Stimulated activated naive CD8-positive, alpha-beta T cell treated with anti-CD3 and anti-CD28 coated beads, Interleukin-15, amount 100 ng/mL, for 72 hours (primary cell): Measurements from ENCODE around the gene PIK3R6.

Source experiments
- ATAC-seq: fragments of 150-1000 bp; cut with Tn5 transposase; 2 replicates; pipeline ENCODE4 v1.10.0; 2021; ENCODE audit warnings: mild to moderate bottlenecking, moderate library complexity
- DNase-seq, 2 donors: peaks; one replicate each; pipeline ENCODE4 v3.0.0; 2021 to 2022
- H3K27ac Mint-ChIP-seq, 2 donors: one replicate each; pipeline ENCODE4 v1.8.0; 2022; ENCODE audit warnings: mild to moderate bottlenecking in 2 of 2, mixed read lengths in 2 of 2, moderate library complexity in 2 of 2
- H3K27me3 Mint-ChIP-seq: one replicate; pipeline ENCODE4 v1.8.0; 2022; ENCODE audit warnings: mixed read lengths
- H3K4me1 Mint-ChIP-seq: one replicate; pipeline ENCODE4 v1.8.0; 2022; ENCODE audit warnings: mild to moderate bottlenecking, mixed read lengths
- H3K4me3 Mint-ChIP-seq, 2 donors: one replicate each; pipeline ENCODE4 v1.8.0; 2022; ENCODE audit warnings: mild to moderate bottlenecking in 2 of 2, mixed read lengths in 2 of 2, moderate library complexity in 1 of 2
- H3K9me3 Mint-ChIP-seq, 2 donors: one replicate each; pipeline ENCODE4 v1.8.0; 2022; ENCODE audit warnings: mixed read lengths in 2 of 2

Gene PIK3R6

GRCh38 chr17:8753976-8754440, 113.5 kb downstream of the PIK3R6 start:
- H3K4me3 Mint-ChIP-seq: no peak overlapping the region
- peaks cover 37% of the 10 kb centered on the region for H3K27me3 Mint-ChIP-seq
- no peak for ATAC-seq
- H3K4me1 Mint-ChIP-seq: no peaks in the 10 kb centered on the region
- no peaks in the 10 kb centered on the region for H3K9me3 Mint-ChIP-seq
- H3K27ac Mint-ChIP-seq: no peak overlapping the region
- no peak for DNase-seq

GRCh38 chr17:8753136-8753975, 114.1 kb downstream of the PIK3R6 start:
- Mint-ChIP-seq H3K27ac (no peak overlapping the region), H3K4me1 (no peaks in the 10 kb centered on the region), H3K27me3 (peaks cover 35% of the 10 kb centered on the region), H3K4me3 (no peak overlapping the region), H3K9me3 (no peaks in the 10 kb centered on the region)
- ATAC-seq (no peak), DNase-seq (no peak)
